Stimulated activated naive CD8-positive, alpha-beta T cell treated with anti-CD3 and anti-CD28 coated beads, Interleukin-15, Interleukin-2, amounts not matched to agents 100 ng/mL and 50 ng/mL, for 24 hours (primary cell): ENCODE measurements around the gene EPHA2.
"Not testable (repeated sequence)": the region's sequence is repeated elsewhere in the genome, so short reads cannot be mapped to it uniquely, and the experiment has no call there.

Experiments used
- H3K27ac Mint-ChIP-seq: one replicate; pipeline ENCODE4 v1.8.0; 2021; ENCODE audit warnings: mild to moderate bottlenecking, mixed read lengths
- H3K27me3 Mint-ChIP-seq: one replicate; pipeline ENCODE4 v1.8.0; 2021; ENCODE audit warnings: mixed read lengths
- H3K36me3 Mint-ChIP-seq: one replicate; pipeline ENCODE4 v1.8.0; 2021; ENCODE audit warnings: low read depth, mixed read lengths
- H3K4me1 Mint-ChIP-seq: one replicate; pipeline ENCODE4 v1.8.0; 2021; ENCODE audit warnings: low read depth, mixed read lengths
- H3K4me3 Mint-ChIP-seq: one replicate; pipeline ENCODE4 v1.8.0; 2021; ENCODE audit warnings: mild to moderate bottlenecking, mixed read lengths
- H3K9me3 Mint-ChIP-seq: one replicate; pipeline ENCODE4 v1.8.0; 2021; ENCODE audit warnings: mixed read lengths

The EPHA2 gene

GRCh38 chr1:16119504-16119903 lies 36.4 kb downstream of the EPHA2 start:
- H3K27me3 Mint-ChIP-seq: peaks cover 3% of the 10 kb centered on the region
- no peaks in the 10 kb centered on the region for H3K36me3 Mint-ChIP-seq
- no peaks in the 10 kb centered on the region for H3K9me3 Mint-ChIP-seq
- H3K27ac Mint-ChIP-seq: no peak overlapping the region
- H3K4me3 Mint-ChIP-seq: no peak overlapping the region
- H3K4me1 Mint-ChIP-seq: peaks cover 13% of the 10 kb centered on the region

- peaks cover 3% of the 10 kb centered on the region for H3K27me3 Mint-ChIP-seq
- H3K27ac Mint-ChIP-seq: no peak overlapping the region
- no peaks in the 10 kb centered on the region for H3K9me3 Mint-ChIP-seq
- no peaks in the 10 kb centered on the region for H3K36me3 Mint-ChIP-seq
- H3K4me1 Mint-ChIP-seq: peaks cover 11% of the 10 kb centered on the region
- H3K4me3 Mint-ChIP-seq: no peak overlapping the region
Observed at GRCh38 chr1:16118706-16119105, 37.2 kb downstream of the EPHA2 start.

GRCh38 chr1:16117936-16118335 lies 37.9 kb downstream of the EPHA2 start:
- Mint-ChIP-seq H3K36me3 (no peaks in the 10 kb centered on the region), H3K9me3 (no peaks in the 10 kb centered on the region), H3K4me1 (peaks cover 5% of the 10 kb centered on the region), H3K27ac (no peak overlapping the region), H3K4me3 (no peak overlapping the region), H3K27me3 (peaks cover 1% of the 10 kb centered on the region)

- Mint-ChIP-seq H3K36me3 (no peaks in the 10 kb centered on the region), H3K4me3 (no peak overlapping the region), H3K27me3 (no peaks in the 10 kb centered on the region), H3K27ac (no peak overlapping the region), H3K4me1 (no peaks in the 10 kb centered on the region), H3K9me3 (no peaks in the 10 kb centered on the region)
Observed at GRCh38 chr1:16117369-16117768, 38.5 kb downstream of the EPHA2 start.

- H3K4me1 Mint-ChIP-seq: no peaks in the 10 kb centered on the region
- no peaks in the 10 kb centered on the region for H3K36me3 Mint-ChIP-seq
- H3K4me3 Mint-ChIP-seq: no peak overlapping the region
- H3K27me3 Mint-ChIP-seq: no peaks in the 10 kb centered on the region
- no peak overlapping the region for H3K27ac Mint-ChIP-seq
- H3K9me3 Mint-ChIP-seq: no peaks in the 10 kb centered on the region
Observed at GRCh38 chr1:16116625-16117024, 39.2 kb downstream of the EPHA2 start.

- H3K9me3 Mint-ChIP-seq: no peaks in the 10 kb centered on the region
- H3K27ac Mint-ChIP-seq: no peak overlapping the region
- H3K4me3 Mint-ChIP-seq: no peak overlapping the region
- H3K36me3 Mint-ChIP-seq: no peaks in the 10 kb centered on the region
- no peaks in the 10 kb centered on the region for H3K4me1 Mint-ChIP-seq
- H3K27me3 Mint-ChIP-seq: no peaks in the 10 kb centered on the region
Observed at GRCh38 chr1:16116002-16116401, 39.9 kb downstream of the EPHA2 start.

GRCh38 chr1:16115468-16115983 lies 40.3 kb downstream of the EPHA2 start:
- H3K27me3 Mint-ChIP-seq: no peaks in the 10 kb centered on the region
- H3K9me3 Mint-ChIP-seq: no peaks in the 10 kb centered on the region
- H3K4me3 Mint-ChIP-seq: no peak overlapping the region
- H3K36me3 Mint-ChIP-seq: no peaks in the 10 kb centered on the region
- no peak overlapping the region for H3K27ac Mint-ChIP-seq
- H3K4me1 Mint-ChIP-seq: no peaks in the 10 kb centered on the region

- Mint-ChIP-seq H3K9me3 (no peaks in the 10 kb centered on the region), H3K4me1 (no peaks in the 10 kb centered on the region), H3K27me3 (no peaks in the 10 kb centered on the region), H3K27ac (no peak overlapping the region), H3K36me3 (no peaks in the 10 kb centered on the region), H3K4me3 (no peak overlapping the region)
Observed at GRCh38 chr1:16114527-16115467, 41.1 kb downstream of the EPHA2 start.

GRCh38 chr1:16112596-16113555 lies 43.0 kb downstream of the EPHA2 start:
- Mint-ChIP-seq H3K36me3 (no peaks in the 10 kb centered on the region), H3K27ac (no peak overlapping the region), H3K9me3 (peaks cover 4% of the 10 kb centered on the region), H3K27me3 (peaks cover 6% of the 10 kb centered on the region), H3K4me3 (no peak overlapping the region), H3K4me1 (no peaks in the 10 kb centered on the region)

- Mint-ChIP-seq H3K27ac (no peak overlapping the region), H3K36me3 (no peaks in the 10 kb centered on the region), H3K4me1 (no peaks in the 10 kb centered on the region), H3K27me3 (peaks cover 15% of the 10 kb centered on the region), H3K9me3 (peaks cover 11% of the 10 kb centered on the region), H3K4me3 (no peak overlapping the region)
Observed at GRCh38 chr1:16111771-16112595, 43.9 kb downstream of the EPHA2 start.

GRCh38 chr1:16110884-16111283 lies 45.0 kb downstream of the EPHA2 start:
- H3K27me3 Mint-ChIP-seq: peaks cover 25% of the 10 kb centered on the region
- no peaks in the 10 kb centered on the region for H3K4me1 Mint-ChIP-seq
- no peak overlapping the region for H3K27ac Mint-ChIP-seq
- no peaks in the 10 kb centered on the region for H3K36me3 Mint-ChIP-seq
- H3K9me3 Mint-ChIP-seq: peaks cover 15% of the 10 kb centered on the region
- H3K4me3 Mint-ChIP-seq: no peak overlapping the region

- Mint-ChIP-seq H3K27me3 (peaks cover 26% of the 10 kb centered on the region), H3K27ac (no peak overlapping the region), H3K4me1 (no peaks in the 10 kb centered on the region), H3K9me3 (peaks cover 15% of the 10 kb centered on the region), H3K36me3 (no peaks in the 10 kb centered on the region), H3K4me3 (no peak overlapping the region)
Observed at GRCh38 chr1:16110456-16110855, 45.4 kb downstream of the EPHA2 start.

- no peaks in the 10 kb centered on the region for H3K36me3 Mint-ChIP-seq
- no peak overlapping the region for H3K27ac Mint-ChIP-seq
- H3K27me3 Mint-ChIP-seq: peaks cover 26% of the 10 kb centered on the region
- no peak overlapping the region for H3K4me3 Mint-ChIP-seq
- H3K4me1 Mint-ChIP-seq: no peaks in the 10 kb centered on the region
- H3K9me3 Mint-ChIP-seq: peaks cover 15% of the 10 kb centered on the region
Observed at GRCh38 chr1:16109571-16109970, 46.3 kb downstream of the EPHA2 start.

GRCh38 chr1:16107039-16107438 lies 48.8 kb downstream of the EPHA2 start:
- H3K27me3 Mint-ChIP-seq: peaks cover 30% of the 10 kb centered on the region
- not testable (repeated sequence) for H3K27ac Mint-ChIP-seq, H3K4me3 Mint-ChIP-seq, H3K36me3 Mint-ChIP-seq, H3K4me1 Mint-ChIP-seq
- H3K9me3 Mint-ChIP-seq: peaks cover 15% of the 10 kb centered on the region
